Breast epithelium (tissue), 3 donors: ENCODE measurements around the gene ELMOD2.

ENCODE experiments used
- CTCF ChIP-seq, 3 donors: fragments of 450-650 bp; IDR thresholded peaks; one replicate each; pipeline ENCODE4 v1.5.1; 2016 to 2017; ENCODE audit warnings: antibody characterized with exemption in 3 of 3, mild to moderate bottlenecking in 3 of 3, moderate library complexity in 3 of 3
- POLR2A ChIP-seq: fragments of 450-650 bp; IDR thresholded peaks from one replicate; pipeline ENCODE4 v1.6.1; 2016; ENCODE audit warnings: antibody characterized with exemption, mild to moderate bottlenecking, moderate library complexity
- POLR2AphosphoS5 ChIP-seq, 3 donors: sonication (generic); formaldehyde crosslinking; IDR thresholded peaks; one replicate each; pipeline ENCODE4 v1.6.1; 2017; ENCODE audit warnings: antibody characterized with exemption in 3 of 3

DNA sequence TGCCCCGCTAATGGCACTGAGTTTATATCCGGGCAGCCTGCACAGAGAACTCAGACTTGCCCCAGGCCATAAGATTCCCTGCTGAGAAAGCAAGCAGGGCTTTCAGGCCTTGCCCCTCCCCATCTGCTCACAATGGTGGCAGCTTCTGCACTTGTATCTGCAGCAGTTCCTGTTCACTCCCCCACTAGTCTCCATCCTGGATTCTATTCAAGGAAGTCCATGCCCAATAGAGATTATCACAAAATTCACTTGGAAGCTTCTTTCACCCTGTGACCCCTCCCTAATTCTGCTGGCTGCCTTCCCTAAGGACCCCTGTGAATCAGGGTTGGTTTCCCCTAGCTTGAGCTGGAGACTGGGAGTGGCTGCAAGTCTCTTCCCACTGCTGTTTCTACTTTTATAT, 79.3 kb downstream of the ELMOD2 start:
- no peak for TF ChIP-seq POLR2AphosphoS5 (IDR thresholded peaks at IDR 0.05)
- no peak for TF ChIP-seq CTCF (IDR thresholded peaks at IDR 0.05)
- no peak for TF ChIP-seq POLR2A
